GM18858 (cell line): ENCODE data around the gene CNTLN.
"Not testable (repeated sequence)": the region's sequence is repeated elsewhere in the genome, so short reads cannot be mapped to it uniquely, and the experiment has no call there.

Source experiments
- ATAC-seq: cut with Tn5 transposase; IDR thresholded peaks from one replicate; pipeline ENCODE4 v1.9.1; 2021; ENCODE audit not compliant: unreplicated experiment

The CNTLN gene

DNA sequence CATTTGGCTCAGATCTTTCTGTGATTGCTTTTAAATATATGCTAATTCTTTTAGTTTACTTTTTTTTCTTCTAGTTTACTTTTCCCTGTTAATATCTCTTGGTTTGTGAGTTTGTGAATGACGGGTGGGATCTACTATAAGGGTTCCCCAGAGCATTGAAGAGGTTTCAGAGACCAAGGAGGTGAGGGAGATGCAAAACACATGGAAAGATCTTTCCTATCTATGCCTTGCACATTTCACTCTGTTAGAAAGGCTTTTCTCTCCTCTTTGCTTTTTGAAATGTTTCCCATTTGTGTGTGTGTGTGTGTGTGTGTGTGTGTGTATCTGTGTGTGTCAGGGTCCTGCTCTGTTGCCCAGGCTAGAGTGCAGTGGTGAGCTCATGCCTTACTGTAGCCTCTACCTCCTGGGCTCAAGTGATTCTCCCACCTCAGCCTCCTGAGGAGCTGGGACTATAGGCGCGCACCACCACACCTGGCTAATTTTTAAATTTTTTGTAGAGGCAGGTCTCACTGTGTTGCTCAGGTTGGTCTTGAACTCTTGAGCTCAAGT is 50.7 kb downstream of the CNTLN start:
- ATAC-seq: no peak

DNA sequence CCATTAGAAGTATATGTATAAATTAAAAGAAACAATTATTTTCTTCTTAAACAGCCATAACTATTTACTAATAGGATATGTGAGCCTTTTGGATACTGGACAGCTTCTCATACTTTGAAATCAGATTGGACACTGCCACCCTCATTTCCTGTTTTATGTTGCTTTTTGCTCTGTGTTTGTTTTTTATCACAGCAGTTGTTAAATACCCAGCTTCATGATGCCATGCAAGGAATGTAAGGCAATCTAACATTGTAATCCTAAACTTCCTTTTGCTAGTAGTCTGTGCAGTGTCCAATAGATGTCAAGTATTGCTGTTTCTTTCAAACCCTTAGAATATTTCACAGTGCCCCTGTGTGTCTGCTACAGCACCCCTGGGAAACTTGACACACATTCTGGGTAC is 56.2 kb downstream of the CNTLN start:
- no peak for ATAC-seq

DNA sequence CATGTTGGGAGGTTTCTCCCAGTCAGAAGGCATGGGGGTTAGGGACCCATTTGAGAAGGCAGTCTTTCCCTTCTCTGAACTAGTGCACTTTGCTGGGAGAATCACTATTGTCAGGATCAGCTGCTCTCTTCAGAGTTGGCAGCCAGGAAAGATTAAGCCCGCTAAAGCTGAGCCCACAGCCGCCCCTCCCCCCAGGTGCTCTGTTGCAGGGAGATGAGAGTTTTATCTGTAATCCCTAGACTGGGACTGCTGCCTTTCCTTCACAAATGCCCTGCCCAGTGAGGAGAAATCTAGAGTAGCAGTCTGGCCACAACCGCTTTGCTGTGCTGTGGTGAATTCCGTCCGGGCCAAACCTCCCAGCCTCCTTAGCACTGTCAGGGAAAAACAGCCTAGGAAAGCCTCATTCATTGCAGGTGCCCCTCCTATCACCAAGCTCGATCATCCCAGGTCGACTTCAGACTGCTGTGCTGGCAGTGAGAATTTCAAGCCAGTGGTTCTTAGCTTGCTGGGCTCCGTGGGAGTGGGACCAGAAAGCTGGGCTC is 69.8 kb downstream of the CNTLN start:
- no peak for ATAC-seq

DNA sequence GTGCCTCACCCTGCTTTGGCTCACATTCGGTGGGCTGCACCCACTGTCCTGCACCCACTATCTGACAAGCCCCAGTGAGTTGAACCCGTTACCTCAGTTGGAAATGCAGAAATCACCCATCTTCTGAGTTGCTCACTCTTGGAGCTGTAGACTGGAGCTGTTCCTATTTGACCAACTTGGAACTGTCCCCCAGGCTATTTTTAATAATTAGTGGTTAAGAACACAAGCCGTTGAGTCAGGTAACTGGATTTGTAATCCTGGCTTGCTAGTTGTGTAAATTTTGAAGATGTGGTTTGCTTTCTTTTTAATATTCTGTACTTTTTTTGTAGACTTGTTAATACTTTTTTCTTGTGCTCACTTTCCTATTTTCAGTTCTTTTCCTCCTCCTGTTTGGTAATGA is 81.2 kb downstream of the CNTLN start:
- ATAC-seq: no peak

DNA sequence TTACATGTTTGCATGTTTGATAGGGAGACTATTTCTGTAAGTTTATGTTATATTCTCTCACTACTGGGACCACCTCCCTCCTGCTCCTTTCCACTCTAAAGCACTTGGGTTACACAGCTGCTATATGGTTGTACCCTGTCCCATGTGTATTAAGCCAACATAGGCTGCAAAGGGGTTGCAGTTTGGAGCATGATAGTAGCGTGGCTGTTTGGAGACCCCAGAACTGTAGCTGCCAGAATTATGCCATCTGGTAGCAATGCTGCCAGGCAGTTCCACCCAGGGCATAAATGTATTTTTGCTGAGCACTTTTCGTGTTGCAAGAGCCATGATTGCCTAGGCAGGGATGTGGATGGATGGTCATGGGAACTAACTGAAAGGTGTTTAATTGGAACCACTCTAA is 81.8 kb downstream of the CNTLN start:
- ATAC-seq: no peak

DNA sequence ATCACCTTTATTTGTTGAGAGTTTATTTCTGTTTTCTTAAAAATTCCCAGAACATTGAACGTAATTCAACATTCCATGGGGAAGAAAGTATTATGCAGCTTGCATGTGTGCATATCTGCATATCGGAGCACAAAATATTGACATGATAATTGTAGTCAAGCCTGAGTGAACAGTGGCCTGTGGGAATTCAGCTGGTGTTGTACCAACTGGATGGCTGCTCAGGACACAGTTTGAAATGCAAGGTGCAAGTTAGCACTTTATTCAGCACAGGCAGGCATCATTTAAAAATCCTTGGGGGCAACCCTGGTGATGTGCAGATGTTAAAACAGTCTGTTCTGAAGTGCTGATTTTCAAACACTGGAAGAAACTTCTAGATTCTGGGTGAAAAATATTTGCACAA is 82.4 kb downstream of the CNTLN start:
- no peak for ATAC-seq

DNA sequence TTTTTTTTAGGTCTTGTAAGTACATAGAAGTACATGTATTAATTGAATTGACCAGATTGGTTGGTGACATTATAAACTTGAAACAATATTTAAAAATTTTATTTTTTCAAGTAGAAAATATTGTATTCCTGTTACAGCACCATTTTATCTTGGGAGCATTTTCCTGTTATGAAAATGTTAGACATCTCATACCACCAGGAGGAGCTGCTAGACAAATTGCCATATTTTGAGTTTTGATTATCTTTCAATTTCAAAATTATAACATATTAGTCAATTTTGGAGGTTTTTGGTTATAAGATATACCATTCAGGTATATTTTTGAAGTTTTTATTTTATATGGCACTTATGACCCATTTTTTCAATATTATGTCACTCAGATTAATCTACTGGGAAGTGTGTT is 84.4 kb downstream of the CNTLN start:
- ATAC-seq: no peak

DNA sequence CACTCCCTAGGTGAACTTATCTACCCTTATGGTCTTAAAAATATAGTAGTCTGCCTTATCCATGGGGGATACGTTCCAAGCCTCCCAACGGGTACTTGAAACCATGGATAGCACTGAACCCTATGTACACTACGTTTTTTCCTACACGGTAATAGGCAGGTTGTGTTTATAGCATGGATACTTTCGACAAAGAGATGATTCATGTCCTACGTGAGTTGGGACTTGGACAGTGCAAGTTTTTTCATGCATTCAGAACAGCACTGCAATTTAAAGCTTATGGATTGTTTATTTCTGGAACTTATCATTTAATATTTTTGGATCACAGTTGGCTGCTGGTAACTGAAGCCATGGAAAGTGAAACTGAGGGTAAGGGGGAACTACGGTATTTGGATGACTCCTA is 88.1 kb downstream of the CNTLN start:
- ATAC-seq: no peak

DNA sequence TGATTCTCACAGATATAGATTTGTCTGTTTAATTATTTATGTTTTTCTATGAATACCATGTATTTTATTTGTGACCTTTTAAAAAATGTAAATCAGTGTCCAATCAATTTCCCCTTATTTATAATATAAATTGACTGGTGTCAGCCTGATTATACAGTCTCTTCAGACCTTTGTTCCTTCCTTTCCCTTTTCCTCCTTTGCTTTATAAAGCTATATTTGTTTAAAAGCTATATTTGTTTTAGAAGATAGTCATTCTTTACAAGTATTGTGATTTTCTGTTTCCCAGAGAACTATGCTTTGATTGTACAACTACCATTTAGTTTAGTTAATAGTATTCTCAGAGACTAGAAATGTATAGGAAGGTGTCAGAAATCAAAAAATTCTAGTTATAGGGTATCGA is 90.6 kb downstream of the CNTLN start:
- no peak for ATAC-seq

DNA sequence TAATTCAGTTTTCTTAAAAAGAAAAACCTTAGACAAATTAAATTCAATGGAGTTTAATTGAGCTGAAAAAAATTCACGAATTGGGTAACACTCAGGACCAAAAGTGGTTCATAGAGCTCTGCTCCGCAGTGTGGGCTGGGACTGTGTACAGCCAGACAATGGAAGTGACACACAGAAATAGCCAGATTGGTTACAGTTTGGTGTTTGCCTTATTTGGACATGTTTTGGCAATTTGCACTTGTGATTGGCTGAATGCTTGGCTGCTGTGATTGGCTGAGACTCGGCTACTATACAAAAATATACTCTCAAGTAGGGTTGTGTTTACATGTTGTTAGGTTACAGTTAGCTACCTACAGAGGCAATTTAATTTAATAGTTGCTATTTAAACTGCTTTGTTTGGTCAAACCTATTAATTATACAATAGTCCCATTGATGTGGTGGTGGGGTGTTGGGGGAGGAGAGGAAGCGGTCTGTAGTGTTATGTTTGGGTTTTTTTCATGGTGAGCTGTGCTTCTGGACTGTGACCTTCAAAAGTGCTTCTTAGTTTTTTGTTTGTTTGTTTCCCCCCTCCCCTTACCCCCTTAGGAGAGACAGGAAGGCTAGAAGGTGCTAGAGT is 95.2 kb downstream of the CNTLN start:
- no peak for ATAC-seq

DNA sequence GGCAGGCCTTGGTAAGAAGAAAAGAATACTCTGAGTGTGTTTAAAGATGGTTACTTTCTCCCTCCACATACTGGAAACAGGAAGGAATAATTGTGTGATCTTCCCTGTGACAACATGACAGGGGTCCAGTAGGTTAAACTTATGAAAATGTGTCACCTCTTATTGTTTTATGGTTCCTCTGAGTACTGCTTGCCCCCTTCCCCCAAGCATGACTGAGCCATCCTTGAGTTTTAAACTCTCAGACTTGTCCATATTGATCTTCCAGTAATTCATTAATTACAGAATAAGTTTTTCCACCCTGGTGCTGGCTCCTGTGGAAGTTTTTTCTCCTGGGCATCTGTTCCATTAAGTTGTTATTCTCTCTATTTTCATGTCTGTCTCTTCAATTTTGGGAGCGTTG is 95.8 kb downstream of the CNTLN start:
- no peak for ATAC-seq

DNA sequence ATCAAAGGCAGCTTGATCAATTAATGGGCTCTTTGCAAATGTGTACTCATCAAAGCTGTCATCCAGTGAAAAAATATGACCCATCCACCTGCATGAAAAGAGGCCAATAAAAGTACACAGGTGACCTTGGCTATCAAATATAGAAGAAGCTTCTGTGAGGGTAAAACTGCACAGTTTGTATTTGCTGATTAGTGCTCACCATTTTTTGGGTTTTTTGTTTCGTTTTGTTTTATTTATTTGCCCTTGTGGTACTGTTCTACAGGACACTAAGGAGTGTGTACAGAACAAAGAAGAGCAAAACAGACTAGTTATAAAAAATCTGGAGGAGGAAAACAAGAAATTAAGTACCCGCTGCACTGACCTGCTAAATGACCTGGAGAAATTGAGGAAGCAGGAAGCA is 101.3 kb downstream of the CNTLN start:
- no peak for ATAC-seq

DNA sequence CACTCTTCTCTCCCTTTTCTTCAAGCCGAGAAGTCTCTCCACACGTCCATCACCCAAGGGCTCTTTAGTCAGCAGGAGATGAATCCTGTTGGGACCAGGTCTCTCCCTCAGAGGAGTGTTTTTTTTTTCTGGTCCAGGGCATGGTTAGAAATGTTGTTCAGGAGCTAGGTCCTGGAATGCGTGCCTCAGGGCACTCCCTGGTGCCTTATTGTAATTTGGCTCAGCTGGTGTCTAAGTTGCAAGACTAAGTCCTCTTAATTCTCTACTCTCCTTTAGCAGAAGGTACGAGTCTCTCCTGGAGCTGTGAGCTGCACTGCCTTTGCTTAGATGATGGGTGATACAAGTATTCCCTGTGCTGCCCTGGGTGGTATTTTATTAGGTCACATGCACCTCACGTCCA is 111.9 kb downstream of the CNTLN start:
- no peak for ATAC-seq

DNA sequence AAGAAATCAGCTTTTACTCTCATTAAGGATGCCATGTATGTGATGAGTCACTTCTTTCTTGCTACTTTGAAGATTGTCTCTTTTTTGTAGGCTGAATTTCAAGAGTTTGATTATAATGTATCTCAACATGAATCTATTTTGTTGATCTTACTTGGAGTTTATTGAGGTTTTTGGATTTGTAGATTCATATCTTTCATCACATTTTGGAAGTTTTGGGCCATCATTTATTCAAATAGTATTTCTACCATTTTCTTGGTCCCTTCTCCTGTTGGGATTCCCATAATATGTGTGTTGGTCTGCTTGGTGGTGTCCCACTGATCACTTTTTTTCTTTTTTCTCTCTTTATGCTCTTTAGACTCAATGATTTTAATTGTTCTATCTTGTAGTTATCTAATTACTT is 116.3 kb downstream of the CNTLN start:
- ATAC-seq: no peak

DNA sequence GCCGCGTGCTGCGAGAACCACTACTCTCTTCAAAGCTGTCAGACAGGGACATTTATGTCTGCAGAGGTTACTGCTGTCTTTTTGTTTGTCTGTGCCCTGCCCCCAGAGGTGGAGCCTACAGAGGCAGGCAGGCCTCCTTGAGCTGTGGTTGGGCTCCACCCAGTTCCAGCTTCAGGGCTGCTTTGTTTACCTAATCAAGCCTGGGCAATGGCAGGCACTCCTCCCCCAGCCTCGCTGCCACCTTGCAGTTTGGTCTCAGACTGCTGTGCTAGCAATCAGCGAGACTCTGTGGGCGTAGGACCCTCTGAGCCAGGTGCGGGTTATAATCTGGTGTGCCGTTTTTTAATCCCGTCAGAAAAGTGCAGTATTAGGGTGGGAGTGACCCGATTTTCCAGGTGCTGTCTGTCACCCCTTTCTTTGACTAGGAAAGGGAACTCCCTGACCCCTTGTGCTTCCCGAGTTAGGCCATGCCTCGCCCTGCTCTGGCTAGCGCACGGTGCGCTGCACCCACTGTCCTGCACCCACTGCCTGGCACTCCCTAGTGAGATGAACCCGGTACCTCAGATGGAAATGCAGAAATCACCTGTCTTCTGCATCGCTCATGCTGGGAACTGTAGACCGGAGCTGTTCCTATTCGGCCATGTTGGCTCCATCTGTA is 133.8 kb downstream of the CNTLN start:
- ATAC-seq: not testable (repeated sequence)

DNA sequence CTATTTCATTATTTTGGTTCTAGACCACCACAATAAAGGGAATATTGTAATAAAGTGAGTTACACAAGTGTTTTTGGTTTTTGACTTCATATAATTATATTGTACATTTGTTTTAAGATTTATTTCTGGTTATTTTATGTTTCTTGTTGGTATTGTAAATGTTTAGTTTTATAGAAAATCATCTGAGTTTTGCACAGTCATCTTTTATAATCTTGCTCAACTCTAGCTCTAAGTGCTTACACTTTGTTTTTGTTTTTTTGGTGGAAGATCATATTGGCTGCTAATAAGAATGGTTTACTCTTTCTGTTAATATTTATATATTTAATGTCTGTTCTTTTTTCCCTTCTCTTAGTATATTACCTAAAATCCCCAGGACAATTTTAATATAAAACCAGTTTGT is 135.0 kb downstream of the CNTLN start:
- ATAC-seq: no peak

DNA sequence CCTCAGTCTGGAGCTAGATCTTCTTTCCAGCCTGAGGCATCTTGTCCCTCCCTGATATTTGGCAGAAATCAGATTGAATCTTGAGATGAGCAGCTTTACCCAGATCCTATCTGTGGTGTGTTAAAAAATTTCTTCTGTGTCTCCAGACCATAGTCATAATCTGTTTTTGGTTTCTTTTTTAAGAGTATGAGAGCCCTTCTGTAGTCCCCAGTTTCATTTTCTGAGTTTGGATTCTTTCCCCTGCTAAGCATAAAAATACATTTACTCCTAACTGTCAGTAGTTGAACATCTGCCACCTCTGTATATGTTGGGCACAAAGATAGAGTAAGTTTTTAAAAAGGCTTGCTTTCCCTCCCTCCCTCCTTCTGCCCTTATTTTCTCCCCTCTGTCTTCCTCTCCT is 137.7 kb downstream of the CNTLN start:
- peak; percentile 67 for ATAC-seq

DNA sequence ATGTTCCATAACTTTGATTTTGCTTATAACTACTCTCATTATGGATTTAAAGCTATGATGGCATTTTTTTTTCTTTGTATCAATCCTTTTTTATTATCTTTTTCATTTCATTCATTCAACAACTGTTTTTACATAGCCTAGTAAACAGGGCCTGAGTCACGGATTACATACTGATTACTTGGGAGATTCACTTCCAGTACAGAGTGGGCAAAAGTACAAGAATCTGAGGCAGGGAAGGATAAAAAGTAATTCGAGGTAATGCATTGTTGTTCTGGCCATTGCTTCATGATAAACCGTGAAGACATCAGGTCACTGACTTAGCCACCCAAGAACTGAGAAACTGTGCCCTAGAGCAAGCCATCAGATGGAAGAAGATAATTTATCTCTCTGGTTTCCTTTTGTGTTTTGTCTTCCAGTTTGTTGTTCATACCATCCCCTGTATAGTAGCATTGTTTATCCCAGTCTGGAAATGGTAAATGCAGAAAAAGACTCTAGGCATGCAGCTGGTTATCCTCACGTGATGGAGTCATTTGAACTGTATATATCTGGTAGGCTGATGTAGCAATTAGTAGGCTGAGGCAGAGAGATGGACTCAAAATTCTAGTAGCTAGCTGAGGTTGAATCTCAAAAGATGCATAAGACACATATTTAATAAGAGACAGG is 145.6 kb downstream of the CNTLN start:
- ATAC-seq: no peak

DNA sequence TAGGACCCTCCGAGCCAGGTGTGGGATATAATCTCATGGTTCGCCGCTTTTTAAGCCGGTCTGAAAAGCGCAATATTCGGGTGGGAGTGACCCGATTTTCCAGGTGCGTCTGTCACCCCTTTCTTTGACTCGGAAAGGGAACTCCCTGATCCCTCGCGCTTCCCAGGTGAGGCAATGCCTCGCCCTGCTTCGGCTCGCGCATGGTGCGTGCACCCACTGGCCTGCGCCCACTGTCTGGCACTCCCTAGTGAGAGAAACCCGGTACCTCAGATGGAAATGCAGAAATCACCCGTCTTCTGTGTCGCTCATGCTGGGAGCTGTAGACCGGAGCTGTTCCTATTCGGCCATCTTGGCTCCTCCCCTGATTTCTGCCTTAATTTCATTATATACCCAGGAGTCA is 155.8 kb downstream of the CNTLN start:
- not testable (repeated sequence) for ATAC-seq

DNA sequence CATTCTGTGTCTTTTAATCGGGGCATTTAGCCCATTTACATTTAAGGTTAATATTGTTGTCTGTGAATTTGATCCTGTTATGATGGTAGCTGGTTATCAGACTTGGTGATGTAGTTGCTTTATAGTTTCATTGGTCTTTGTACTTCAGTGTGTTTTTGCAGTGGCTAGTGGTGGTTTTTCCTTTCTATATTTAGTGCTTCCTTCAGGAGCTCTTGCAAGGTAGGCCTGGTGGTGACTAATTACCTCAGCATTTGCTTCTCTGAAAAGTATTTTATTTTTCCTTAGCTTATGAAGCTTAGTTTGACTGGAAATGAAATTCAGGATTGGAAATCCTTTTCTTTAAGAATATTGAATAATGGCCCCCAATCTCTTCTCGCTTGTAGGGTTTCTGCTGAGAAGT is 156.9 kb downstream of the CNTLN start:
- no peak for ATAC-seq

DNA sequence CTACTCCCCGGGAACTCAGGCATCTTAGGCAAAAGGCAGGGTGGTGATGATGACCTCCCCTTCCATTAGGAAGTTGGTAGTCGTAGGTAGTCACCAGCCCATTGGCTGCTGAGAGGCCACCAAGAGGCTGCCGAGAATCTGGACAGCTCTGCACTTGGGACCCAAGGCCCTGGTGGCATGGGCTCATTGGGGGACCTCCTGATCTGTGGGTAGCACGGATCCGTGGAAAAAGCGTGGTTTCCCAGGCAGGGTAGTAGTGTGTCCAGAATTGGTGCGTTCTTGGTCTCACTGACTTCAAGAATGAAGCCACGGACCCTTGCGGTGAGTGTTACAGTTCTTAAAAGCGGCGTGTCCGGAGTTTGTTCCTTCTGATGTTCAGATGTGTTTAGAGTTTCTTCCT is 158.8 kb downstream of the CNTLN start:
- no peak for ATAC-seq
